ENCODE measurements around the gene SEMA3D.

GRCh38 chr7:85011127-85011526 is 175.7 kb downstream of the SEMA3D start:
- TF ChIP-seq CTCF (IDR thresholded peaks at IDR 0.05), result no peak
- TF ChIP-seq POLR2AphosphoS5 (IDR thresholded peaks at IDR 0.05), result no peak

Data from breast epithelium (tissue), 3 donors.